ENCODE measurements around the gene ELOF1.
A peak's percentile ranks its signal among the peaks of the same experiment; 100 is the strongest.
"Not testable (repeated sequence)": the region's sequence is repeated elsewhere in the genome, so short reads cannot be mapped to it uniquely, and the experiment has no call there.

The ELOF1 gene

GRCh38 chr19:11558881-11559828, at the start of gene ELOF1:
ELOF1 (minus strand) TSS chr19:11559230; CDS start chr19:11554347, 4,883 bp downstream.
- DNase-seq (ENCODE audit: insufficient read length, low spot score) (peak; percentile 99), FAIRE-seq (peak; percentile 73)

- DNase-seq (ENCODE audit: insufficient read length, low spot score) (no peak), FAIRE-seq (no peak)
Observed at GRCh38 chr19:11606484-11606883, 47.5 kb upstream of the ELOF1 start.

GRCh38 chr19:11599704-11600103, 40.7 kb upstream of the ELOF1 start:
- FAIRE-seq; DNase-seq (ENCODE audit: insufficient read length, low spot score): not testable (repeated sequence)

GRCh38 chr19:11598746-11599145, 39.7 kb upstream of the ELOF1 start:
- no peak for FAIRE-seq
- no peak for DNase-seq (ENCODE audit: insufficient read length, low spot score)

GRCh38 chr19:11598103-11598483, 39.1 kb upstream of the ELOF1 start:
- DNase-seq (ENCODE audit: insufficient read length, low spot score) (no peak), FAIRE-seq (no peak)

- FAIRE-seq, result peak; percentile 93
- peak; percentile 99 for DNase-seq (ENCODE audit: insufficient read length, low spot score)
Observed at GRCh38 chr19:11597202-11598102, 38.4 kb upstream of the ELOF1 start, which contains the start of gene ZNF627. ZNF627 (plus strand) TSS chr19:11597483; CDS start chr19:11597628, 145 bp downstream.

- FAIRE-seq (no peak), DNase-seq (ENCODE audit: insufficient read length, low spot score) (no peak)
Observed at GRCh38 chr19:11596156-11596555, 37.1 kb upstream of the ELOF1 start.

- DNase-seq (ENCODE audit: insufficient read length, low spot score) (no peak), FAIRE-seq (no peak)
Observed at GRCh38 chr19:11594084-11594483, 35.1 kb upstream of the ELOF1 start.

GRCh38 chr19:11587975-11588631, 29.1 kb upstream of the ELOF1 start:
- FAIRE-seq (no peak), DNase-seq (ENCODE audit: insufficient read length, low spot score) (peak; percentile 32)

- DNase-seq (ENCODE audit: insufficient read length, low spot score) (peak; percentile 85), FAIRE-seq (no peak)
Observed at GRCh38 chr19:11587302-11587974, 28.4 kb upstream of the ELOF1 start.

- no peak for FAIRE-seq
- no peak for DNase-seq (ENCODE audit: insufficient read length, low spot score)
Observed at GRCh38 chr19:11586331-11586730, 27.3 kb upstream of the ELOF1 start.

- FAIRE-seq, result no peak
- DNase-seq (ENCODE audit: insufficient read length, low spot score), result no peak
Observed at GRCh38 chr19:11581740-11582139, 22.7 kb upstream of the ELOF1 start.

GRCh38 chr19:11580116-11580515, 21.1 kb upstream of the ELOF1 start:
- DNase-seq (ENCODE audit: insufficient read length, low spot score), result no peak
- no peak for FAIRE-seq

GRCh38 chr19:11578258-11579142, 19.5 kb upstream of the ELOF1 start:
- FAIRE-seq, result no peak
- no peak for DNase-seq (ENCODE audit: insufficient read length, low spot score)

- DNase-seq (ENCODE audit: insufficient read length, low spot score) (no peak), FAIRE-seq (no peak)
Observed at GRCh38 chr19:11577451-11578257, 18.6 kb upstream of the ELOF1 start, which contains the start of gene ACP5. ACP5 (minus strand) TSS chr19:11577645; CDS start chr19:11577317, 328 bp downstream.

GRCh38 chr19:11576227-11576626, 17.2 kb upstream of the ELOF1 start:
- FAIRE-seq (no peak), DNase-seq (ENCODE audit: insufficient read length, low spot score) (no peak)

- no peak for DNase-seq (ENCODE audit: insufficient read length, low spot score)
- no peak for FAIRE-seq
Observed at GRCh38 chr19:11574689-11575088, 15.7 kb upstream of the ELOF1 start.

GRCh38 chr19:11573763-11574162, 14.7 kb upstream of the ELOF1 start:
- FAIRE-seq; DNase-seq (ENCODE audit: insufficient read length, low spot score): not testable (repeated sequence)

Data from HTR-8/SVneo (cell line).